GM10847 (cell line): ENCODE results near the gene RAB11FIP3.

Experiments used
- POLR2A ChIP-seq: IDR thresholded peaks from 2 replicates; pipeline ENCODE4 v1.6.1; 2011; ENCODE audit not compliant: insufficient read length; ENCODE audit errors: extremely low read depth

The RAB11FIP3 gene

DNA sequence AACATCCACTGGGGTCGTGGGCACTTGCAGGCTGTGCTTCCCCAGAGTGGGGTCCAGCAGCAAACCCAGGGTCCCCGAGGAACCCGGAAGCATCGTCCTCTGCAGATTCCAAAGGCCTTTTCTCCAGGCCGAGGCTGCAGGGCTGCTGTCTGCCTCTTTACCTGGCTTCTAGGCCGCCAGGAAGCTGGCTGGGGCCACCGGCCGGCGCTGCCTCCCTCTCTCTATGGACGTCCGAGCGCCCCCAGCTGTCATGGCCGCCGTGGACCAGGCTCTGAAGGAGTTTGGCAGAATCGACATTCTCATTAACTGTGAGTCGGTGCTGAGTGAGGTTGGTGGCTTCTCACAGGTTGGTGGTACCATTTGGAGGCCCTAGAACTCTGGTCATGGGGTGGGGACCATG, 18.2 kb upstream of the RAB11FIP3 start:
- no peak for TF ChIP-seq POLR2A

DNA sequence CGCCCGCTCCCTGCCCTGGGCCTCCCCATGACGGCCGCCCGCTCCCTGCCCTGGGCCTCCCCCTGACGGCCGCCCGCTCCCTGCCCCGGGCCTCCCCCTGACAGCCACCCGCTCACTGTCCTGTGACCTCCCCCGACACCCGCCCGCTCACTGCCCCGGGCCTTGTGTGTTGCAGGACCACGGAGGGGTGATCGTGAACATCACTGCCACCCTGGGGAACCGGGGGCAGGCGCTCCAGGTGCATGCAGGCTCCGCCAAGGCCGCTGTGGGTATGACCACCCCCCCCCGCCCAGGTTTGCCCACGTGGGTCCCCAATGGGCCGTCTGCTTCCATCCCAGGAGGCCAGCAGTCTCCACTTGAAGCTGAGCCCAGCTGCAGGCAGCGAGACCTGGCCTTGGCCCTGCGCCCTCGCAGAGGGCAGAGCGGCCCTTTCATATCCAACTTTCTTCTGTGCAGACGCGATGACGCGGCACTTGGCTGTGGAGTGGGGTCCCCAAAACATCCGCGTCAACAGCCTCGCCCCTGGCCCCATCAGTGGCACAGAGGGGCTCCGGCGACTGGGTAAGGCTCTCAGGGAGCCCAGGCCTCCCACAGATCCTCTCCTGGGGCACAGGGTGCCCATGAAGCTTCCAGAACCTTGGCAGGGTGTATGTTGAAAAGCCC, 14.8 kb upstream of the RAB11FIP3 start:
- no peak for TF ChIP-seq POLR2A

DNA sequence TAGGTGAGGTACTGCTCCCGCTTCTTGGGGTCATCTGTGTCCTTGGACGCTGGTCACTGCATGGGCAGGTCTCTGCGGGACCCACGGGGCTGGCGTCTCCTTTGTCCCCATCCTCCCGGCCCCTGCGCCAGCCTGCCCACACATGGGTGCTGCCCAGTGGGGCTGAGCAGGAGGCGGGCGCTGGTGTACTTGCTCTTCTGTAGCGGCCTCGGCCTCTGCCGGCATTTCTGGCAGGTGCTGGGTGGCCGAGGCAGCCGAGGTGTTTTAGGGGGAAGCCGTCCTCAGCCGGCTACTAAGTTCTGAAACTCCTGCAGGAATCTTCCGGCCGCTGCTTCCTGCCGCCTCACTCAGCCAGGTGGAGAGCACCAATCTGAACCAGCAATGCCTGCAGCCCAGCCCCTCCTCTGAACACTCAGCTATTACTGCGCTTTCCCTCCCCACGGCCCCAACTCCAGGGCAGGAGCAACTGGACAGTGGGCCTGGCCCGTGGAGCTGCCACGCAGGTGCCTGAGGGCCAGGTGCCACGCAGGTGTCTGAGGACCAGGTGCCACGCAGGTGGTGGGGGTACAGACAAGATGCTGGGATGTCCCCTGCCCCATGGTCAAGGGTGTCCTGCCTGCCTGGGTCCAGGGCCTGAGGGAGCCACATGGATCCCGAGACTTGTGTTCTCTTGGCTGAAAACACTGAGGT, 13.7 kb upstream of the RAB11FIP3 start:
- no peak for TF ChIP-seq POLR2A

DNA sequence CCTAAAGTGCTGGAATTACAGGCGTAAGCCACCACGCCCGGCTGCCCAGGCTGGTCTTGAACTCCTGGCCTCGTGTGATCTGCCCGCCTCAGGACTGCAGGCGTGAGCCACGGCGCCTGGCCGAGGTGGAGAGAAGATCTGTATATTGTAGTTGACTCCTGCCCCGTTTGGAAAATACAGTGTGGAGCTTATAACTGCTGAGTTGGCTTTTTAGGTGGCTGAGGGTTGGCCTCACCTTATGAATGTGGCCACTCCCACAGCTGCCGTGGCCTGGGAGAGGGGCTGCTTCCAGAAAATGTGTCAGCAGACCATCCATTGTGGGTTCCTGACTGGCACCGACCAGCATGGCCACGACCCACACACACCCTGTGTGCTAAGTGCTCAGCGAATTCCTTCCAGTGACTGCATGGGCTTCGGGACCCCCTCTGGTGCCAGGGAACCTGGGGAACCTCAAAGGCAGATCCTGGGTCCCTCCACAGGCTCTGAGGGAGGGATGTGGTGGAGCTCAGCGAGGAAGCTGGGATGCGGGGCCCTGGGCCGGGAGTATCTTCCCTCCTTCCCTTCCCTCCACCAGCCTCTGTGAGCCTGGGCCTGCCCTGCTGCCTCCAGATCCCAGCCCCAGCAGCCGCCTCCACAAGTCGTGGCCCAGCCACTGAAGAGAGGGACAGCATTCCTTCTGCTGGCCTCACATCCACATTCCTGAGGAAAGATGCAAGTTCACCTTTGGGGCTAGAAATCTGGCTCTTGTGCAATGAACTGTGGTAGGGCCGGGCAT, 10.9 kb upstream of the RAB11FIP3 start:
- TF ChIP-seq POLR2A = no peak

DNA sequence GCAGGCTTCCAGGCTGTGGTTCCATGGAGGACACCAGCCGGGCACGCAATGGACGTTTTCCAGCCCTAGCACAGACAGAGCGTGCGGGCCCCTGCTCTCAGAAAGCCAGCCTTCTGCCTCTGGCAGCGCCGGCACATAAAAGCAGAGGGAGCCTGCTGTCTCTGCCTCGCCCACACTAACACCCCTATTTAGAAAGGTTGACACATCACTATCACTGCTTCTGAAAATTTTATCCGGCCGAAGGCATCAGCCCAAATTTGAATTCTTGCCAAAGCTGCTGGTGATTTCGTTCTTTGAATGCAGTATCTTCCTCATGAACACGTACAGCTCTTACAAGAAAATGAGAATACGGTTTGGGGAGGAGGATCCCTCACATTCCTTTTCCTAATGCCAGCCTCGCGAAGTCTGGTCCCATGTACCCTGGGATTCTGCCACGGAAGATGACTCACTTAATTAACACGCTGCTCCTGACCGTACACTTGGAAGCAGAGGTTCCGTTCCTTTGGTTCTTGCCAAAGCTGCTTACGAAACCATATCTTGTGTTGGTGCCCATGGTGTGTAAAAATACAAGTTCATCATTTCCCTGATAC, 1.3 kb upstream of the RAB11FIP3 start:
- no peak for TF ChIP-seq POLR2A

DNA sequence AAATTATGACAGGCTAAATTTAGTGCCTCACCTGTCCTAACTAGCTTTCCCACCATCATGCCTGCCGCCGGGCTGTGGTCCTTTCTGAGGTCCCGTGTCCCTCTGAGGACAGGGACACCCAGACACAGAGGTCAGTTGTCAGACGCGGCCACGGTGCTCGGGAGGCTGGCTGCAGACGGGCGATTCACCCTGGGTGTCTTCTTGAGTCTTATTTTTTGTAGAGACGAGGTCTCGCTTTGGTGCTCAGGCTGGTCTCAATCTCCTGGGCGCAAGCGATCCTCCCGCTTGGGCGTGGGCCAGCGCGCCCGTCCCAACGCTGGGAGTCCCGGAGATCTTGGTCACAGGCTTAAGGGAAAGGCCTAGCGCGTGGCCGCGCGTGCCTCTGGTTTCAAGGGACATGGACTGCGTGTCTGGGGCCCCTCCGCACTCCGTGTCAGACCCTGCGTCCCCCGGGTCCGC, 797 bp upstream of the RAB11FIP3 start:
- no peak for TF ChIP-seq POLR2A

DNA sequence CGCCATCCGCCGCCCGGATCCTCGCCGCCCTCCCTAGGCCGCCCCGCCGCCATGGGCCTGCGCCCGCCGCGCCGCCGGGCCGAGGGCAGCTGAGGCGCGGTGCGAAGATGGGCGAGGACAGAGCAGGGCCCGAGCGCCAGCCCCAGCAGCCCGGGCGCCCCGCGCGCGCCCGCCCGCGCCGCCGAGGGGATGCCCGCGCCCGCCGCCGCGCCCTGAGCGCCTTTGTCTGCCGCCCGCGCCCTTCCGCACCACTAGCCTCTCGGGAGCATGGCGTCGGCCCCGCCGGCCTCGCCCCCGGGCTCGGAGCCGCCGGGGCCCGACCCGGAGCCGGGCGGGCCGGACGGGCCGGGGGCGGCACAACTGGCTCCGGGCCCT, 278 bp downstream of the RAB11FIP3 start:
- no peak for TF ChIP-seq POLR2A

DNA sequence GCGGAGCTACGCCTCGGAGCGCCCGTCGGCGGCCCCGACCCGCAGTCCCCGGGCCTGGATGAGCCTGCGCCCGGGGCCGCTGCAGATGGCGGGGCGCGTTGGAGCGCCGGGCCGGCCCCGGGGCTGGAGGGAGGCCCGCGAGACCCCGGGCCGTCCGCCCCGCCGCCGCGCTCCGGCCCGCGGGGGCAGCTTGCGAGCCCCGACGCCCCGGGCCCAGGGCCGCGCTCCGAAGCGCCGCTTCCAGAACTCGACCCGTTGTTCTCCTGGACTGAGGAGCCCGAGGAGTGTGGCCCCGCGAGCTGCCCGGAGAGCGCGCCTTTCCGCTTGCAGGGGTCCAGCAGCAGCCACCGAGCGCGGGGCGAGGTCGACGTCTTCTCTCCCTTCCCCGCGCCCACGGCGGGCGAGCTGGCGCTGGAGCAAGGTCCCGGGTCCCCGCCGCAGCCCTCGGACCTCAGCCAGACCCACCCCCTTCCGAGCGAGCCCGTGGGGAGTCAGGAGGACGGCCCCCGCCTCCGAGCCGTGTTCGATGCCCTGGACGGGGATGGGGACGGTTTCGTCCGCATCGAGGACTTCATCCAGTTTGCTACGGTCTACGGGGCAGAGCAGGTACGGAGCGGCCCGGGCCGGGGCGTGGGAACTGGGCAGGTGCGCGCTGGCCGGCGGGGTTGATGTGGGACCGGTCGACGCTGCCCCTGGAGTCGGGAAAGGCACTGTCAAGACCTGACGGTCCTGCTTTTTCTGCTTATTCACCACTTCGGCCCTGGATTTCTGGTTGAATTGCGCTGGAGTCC, 861 bp downstream of the RAB11FIP3 start:
- no peak for TF ChIP-seq POLR2A

DNA sequence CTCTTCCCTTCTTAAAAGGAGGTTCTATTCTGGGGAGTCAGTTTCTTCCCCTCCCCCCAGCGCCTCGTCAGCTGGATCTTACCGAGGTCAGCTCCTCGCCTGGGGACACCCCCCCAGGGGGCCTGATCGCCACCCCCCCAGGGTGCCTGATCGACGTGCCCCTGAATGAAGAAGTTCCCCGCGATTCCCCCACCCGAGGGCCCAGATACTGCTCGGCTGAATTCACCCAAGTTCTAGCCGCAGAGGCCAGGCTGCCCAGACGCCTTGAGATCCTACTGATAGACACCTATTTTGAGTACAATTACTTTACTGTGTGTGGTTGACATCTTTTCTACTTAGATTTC, 1.4 kb downstream of the RAB11FIP3 start:
- TF ChIP-seq POLR2A = no peak

DNA sequence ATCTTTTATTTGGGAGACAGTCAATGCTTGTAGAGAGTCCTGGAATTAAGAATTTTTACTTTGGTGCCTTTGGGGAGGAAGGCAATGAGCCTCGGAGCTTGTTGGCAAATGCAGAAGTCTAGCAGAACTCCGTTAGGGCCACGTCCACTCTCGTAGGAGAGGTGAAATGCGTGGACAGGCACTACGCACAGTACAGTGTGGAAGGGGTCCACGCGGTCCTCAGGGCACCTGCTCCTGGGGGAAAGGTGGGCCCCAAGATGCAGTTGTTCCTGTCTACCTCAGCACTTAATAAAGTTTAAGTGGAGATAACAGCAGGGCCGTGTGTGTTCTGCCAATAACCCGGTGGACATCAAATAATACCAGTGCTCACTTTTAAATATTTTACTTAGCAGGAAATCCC, 1.8 kb downstream of the RAB11FIP3 start:
- no peak for TF ChIP-seq POLR2A

DNA sequence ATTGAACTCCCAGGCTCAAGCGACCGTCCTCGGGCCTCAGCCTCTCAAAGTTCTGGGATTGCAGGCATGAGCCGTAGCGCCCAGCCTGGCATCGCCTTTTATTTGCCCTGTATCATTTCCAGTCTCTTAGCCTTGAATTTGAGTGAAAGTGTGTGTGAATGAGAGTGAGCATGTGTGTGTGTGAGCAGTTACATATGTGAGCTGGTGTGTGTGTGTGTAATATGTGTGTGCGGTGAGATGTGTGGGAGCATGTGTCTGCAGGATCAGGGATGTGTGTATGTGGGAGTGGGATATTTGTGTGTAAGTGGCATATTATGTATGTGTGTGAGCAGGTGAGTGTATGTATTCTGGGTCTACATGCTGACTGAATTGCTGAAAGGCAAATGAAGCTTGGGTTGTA, 5.5 kb downstream of the RAB11FIP3 start:
- no peak for TF ChIP-seq POLR2A

DNA sequence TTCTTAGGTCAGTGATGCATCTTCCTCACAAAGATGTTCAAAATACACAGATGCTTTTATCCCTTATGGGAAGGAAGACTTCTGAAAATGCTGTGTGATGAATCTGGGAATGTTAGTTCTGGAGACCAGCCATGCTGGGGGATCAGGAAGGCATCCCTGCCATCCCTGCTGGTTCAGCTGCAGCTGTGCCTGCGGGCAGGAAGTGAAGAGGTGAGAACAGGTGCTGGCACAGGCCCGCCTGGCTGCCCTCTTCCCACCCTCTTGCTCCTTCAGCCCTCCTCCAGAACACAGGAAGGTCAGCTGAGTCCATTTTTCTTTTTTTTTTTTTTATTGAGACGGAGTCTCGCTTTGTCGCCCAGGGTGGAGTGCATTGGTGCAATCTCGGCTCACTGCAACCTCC, 15.2 kb downstream of the RAB11FIP3 start:
- no peak for TF ChIP-seq POLR2A

DNA sequence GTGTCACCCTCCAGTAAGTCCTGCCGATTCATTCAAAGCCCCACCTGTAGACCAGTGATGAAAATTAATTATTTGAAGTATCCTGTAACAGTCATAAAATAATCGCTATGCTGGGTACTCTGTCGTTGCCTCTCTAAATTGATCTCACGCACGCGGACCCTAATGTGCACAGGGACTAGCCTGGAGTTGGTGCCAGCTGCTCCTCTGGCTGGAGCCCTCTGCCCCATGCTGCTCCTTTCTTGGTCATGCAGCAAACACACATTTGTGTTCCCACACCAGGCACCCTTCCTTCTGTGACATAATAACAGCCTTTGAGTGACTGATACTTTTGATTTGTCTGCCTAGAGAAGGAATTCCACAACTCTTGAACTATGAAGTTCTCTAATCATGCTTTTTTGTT, 16.0 kb downstream of the RAB11FIP3 start:
- TF ChIP-seq POLR2A = no peak

DNA sequence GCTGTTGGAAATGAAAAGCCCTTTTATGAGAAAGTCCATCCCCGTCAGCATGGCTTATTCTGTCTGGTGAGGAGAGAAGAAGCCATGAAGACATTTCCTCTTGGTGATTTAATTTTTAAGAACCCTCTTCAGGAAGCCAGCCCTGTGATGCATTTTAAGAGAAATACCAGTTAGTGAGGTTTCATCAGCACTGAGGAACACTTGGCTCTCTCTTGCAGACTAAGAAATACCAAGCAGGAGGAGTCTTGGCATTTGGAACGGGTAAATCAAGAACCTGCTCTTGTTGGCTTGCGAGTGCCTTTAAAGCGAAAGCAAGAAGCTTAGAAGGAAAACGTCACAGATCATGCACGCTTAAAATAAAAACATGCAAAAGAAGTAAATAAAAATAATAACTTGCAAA, 17.5 kb downstream of the RAB11FIP3 start:
- TF ChIP-seq POLR2A = no peak

DNA sequence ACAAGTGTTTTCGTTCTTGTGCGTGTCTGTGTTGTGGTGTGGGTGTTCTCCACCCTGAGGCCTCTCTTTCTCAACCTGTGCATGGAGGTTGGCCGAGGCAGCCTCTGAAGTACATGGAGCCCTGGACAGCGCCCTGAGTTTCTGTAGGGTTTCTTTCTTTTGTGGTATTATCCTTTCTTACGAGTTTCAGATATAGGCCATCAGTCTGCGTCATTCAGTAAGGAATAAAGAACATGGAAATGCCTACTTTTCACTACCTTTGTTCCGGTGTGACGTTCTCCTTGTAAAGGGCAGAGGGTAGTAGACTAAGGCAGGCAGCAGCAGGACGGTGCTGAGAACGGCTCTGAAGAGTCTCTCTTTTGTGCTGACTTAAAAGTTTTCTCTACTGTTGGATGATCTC, 18.6 kb downstream of the RAB11FIP3 start:
- no peak for TF ChIP-seq POLR2A

DNA sequence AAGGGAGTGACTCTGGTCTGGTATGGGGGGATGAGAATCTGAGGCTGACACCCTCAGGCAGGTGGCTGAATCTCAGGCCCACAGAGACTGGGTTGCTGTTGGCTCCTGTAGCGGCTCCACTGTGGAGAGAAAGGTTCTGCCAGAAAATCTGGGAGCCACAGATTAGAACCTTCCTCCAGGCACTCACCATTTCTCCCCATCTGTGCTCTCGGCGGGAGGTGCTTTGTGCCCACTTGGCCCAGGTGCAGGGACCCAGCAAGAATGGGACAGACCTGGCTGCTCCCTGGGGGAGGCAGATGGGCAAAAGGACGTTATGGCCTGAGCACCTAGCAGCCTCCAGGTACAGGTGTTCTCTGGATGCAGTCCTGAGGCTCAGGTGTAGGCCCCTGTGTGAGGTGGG, 20.1 kb downstream of the RAB11FIP3 start:
- no peak for TF ChIP-seq POLR2A

DNA sequence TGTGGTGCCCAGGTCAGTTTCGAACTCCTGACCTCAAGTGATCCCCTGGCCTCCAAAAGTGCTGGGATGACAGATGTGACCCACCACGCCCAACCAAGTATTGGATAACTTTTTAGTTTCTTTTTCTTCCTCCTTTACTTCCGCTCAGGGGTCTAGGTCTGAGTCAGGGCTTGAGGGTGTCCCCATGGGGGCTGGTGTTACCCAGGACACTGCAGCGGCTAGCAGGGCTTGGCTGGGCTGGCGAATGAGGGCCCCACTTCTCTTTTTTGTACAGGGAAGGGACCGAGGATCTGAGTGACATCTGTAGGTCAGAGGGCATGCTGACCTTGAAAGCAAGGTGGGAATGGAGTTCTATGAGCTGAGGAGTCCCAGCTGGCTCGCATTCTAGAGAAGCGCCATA, 24.9 kb downstream of the RAB11FIP3 start:
- TF ChIP-seq POLR2A = no peak
